Activated T-helper 17 cell treated with anti-CD3 and anti-CD28 coated beads, Interleukin-2, amount 50 U/mL, for 72 hours (primary cell): ENCODE results near the gene ROBO1. TPM values are rescaled to one million over a fixed set of nuclear protein-coding genes. Genes with fewer than 3 reads are reported as not detected.

ENCODE experiments used
- ATAC-seq: fragments of 150-1000 bp; cut with Tn5 transposase; replicated peaks from 2 replicates; pipeline ENCODE4 v1.10.0; 2021; ENCODE audit warnings: mild to moderate bottlenecking, moderate library complexity
- H3K27ac Mint-ChIP-seq: one replicate; pipeline ENCODE4 v1.8.0; 2022; ENCODE audit warnings: mixed read lengths
- H3K27me3 Mint-ChIP-seq: one replicate; pipeline ENCODE4 v1.8.0; 2022; ENCODE audit warnings: mixed read lengths
- H3K36me3 Mint-ChIP-seq: one replicate; pipeline ENCODE4 v1.8.0; 2022; ENCODE audit warnings: low read depth, mild to moderate bottlenecking, mixed read lengths
- H3K4me1 Mint-ChIP-seq: one replicate; pipeline ENCODE4 v1.8.0; 2022; ENCODE audit warnings: mixed read lengths
- H3K4me3 Mint-ChIP-seq: one replicate; pipeline ENCODE4 v1.8.0; 2022; ENCODE audit warnings: mild to moderate bottlenecking, mixed read lengths
- H3K9me3 Mint-ChIP-seq: one replicate; pipeline ENCODE4 v1.8.0; 2022; ENCODE audit warnings: mixed read lengths
- total RNA-seq, 2 donors: library from RNA; stranded (reverse); gene quantifications; one replicate each; pipeline ENCODE4 v1.2.3, GENCODE V29; 2022

The ROBO1 gene
- total RNA-seq, 2 donors from 2014 or later: not detected

DNA sequence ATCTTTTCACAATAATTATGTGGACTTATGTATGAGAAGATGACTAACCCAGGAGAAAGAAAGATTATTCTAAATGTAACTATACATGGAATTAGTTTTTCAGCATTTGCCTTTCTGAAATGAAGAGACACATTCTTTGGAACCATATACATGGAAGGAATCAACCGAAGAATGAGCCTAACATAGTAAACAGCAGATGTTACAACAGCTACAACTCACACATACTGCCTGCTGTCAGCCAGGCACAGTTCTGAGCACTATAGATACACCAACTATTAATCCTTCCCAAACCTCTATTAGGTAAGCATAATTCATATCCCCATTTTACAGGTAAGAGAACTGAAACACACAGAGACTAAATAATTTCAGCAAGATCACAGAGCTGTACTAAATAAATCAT, 840.0 kb downstream of the ROBO1 start:
- Mint-ChIP-seq H3K4me1 (no peaks in the 10 kb centered on the region), H3K27me3 (no peaks in the 10 kb centered on the region), H3K4me3 (no peak overlapping the region), H3K27ac (no peak overlapping the region), H3K9me3 (peaks cover 8% of the 10 kb centered on the region), H3K36me3 (no peaks in the 10 kb centered on the region)
- no peak for ATAC-seq

DNA sequence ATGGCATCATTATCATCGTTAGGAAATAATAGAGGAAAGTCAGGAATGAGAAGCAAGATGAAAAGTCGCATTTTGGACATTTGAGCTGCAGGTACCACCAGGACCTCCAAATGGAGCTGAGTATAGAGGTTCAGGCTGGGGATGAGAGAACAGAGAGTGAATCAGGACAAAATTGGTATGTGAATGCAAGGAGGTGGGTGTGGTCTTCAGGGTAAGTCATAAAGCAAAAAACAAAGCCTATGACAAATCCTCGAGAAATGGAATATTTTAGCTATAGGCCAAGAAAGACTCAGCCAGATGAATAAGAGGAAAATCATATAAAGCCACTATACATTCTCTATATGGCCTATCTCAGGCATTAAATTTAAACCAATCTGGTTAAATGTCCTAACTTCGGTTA, 841.3 kb downstream of the ROBO1 start:
- H3K4me3 Mint-ChIP-seq: no peak overlapping the region
- H3K9me3 Mint-ChIP-seq: peaks cover 8% of the 10 kb centered on the region
- H3K27me3 Mint-ChIP-seq: no peaks in the 10 kb centered on the region
- no peak for ATAC-seq
- no peaks in the 10 kb centered on the region for H3K36me3 Mint-ChIP-seq
- no peaks in the 10 kb centered on the region for H3K4me1 Mint-ChIP-seq
- no peak overlapping the region for H3K27ac Mint-ChIP-seq

DNA sequence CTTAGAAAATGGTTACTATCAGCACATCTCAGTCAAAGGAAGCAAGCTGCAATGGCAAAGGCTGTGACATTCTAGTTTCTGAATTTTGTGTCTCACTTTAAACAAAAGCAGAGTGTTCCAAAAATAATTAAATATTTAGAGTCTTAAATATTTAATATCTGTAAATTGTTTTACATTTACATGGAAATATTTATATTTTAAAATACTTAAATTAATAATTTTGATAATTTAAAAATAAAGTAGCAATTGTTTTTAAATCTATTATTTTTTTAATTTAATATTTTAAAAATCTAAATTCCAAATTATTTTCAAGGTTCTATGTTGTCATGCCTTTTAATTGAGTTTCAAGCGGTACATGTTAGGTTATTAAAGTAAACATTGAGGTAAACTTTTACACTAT, 843.1 kb downstream of the ROBO1 start:
- Mint-ChIP-seq H3K27me3 (no peaks in the 10 kb centered on the region), H3K9me3 (peaks cover 8% of the 10 kb centered on the region), H3K4me1 (no peaks in the 10 kb centered on the region), H3K36me3 (no peaks in the 10 kb centered on the region), H3K27ac (no peak overlapping the region), H3K4me3 (no peak overlapping the region)
- no peak for ATAC-seq

DNA sequence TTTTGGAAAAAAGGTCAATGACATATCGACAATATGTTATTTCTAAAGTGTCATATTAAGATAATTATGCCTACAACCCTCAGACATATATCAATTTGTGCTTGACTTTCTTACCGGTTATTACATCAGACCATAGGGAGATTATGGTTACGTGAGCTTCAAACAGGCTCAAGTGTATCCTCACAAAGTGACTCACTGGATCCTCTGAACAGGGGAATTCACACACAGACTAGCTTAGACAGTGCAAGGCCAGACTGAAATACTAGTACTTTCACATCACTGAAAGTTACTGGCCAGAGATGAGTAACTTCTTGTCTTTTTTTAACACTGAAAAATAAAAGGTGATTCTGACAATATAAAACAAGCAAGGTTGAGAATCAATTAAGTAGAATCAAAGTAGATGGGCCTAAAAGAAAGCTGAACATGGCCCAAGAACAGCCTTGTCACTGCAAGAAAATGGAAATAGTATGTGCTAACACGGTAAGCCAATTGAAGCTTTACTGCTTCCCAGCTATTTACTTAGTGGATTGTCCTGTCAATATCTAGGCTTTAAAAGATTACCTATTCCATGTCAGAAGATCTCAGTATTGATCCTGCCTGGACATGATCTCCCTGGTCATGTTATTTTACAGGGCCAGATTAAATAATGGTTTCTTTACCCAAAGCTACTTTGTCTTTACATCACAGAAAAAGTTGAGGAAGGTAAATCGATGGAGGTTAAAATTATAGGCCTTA, 848.6 kb downstream of the ROBO1 start:
- Mint-ChIP-seq H3K27me3 (no peaks in the 10 kb centered on the region), H3K9me3 (no peaks in the 10 kb centered on the region), H3K4me3 (no peak overlapping the region), H3K27ac (no peak overlapping the region), H3K4me1 (no peaks in the 10 kb centered on the region), H3K36me3 (no peaks in the 10 kb centered on the region)
- no peak for ATAC-seq

DNA sequence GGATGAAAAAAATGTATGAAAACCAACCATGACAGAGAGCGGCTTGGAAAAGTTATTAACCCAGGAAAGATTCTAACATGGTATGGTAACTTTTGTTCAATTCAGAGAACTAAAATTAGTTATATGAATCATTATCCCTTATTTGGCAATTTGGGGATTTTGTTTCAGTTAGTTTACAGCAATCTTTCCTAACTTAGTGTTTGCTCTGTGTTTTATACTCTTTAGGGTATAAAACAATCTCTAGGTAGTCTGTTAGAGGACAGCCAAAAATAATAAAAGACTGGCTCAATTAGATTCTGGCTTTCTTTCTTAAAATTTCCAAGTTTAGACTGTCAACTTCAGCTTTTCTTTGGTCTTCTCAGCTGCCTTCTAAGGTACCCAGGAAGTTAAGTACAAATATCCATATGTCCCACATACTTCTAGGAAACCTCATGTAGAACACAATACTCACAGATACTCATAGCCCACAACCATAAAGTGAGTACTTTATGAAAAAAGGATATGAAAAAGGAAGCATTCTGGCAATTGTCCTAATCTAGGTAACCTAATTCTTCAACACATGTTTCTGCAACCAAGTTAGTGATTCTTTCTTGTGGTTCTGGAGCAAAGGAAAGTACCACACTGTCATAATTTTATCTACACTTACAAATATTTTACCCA, 849.3 kb downstream of the ROBO1 start:
- H3K27me3 Mint-ChIP-seq: no peaks in the 10 kb centered on the region
- H3K4me1 Mint-ChIP-seq: no peaks in the 10 kb centered on the region
- no peak overlapping the region for H3K27ac Mint-ChIP-seq
- no peak overlapping the region for H3K4me3 Mint-ChIP-seq
- no peaks in the 10 kb centered on the region for H3K36me3 Mint-ChIP-seq
- ATAC-seq: no peak
- H3K9me3 Mint-ChIP-seq: no peaks in the 10 kb centered on the region

DNA sequence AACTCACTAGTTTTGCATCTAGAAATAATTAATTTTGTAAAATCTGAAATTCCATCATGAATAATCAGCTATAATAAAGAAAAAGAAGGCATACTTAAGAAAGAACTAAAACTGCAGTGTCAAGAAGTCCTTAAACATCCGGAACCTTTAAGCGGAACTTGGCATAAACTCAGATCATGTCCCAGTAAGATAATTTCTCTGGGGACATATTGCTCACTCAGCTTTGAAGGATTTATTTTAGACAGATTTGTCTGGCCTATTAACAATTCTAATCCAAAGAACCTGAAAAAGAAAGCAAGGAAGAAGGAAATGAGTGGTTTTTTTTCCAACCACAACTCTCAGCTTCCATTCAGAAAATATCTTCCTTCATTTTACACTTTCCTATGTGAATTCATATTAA, 850.3 kb downstream of the ROBO1 start:
- no peak for ATAC-seq
- H3K27me3 Mint-ChIP-seq: no peaks in the 10 kb centered on the region
- H3K9me3 Mint-ChIP-seq: no peaks in the 10 kb centered on the region

DNA sequence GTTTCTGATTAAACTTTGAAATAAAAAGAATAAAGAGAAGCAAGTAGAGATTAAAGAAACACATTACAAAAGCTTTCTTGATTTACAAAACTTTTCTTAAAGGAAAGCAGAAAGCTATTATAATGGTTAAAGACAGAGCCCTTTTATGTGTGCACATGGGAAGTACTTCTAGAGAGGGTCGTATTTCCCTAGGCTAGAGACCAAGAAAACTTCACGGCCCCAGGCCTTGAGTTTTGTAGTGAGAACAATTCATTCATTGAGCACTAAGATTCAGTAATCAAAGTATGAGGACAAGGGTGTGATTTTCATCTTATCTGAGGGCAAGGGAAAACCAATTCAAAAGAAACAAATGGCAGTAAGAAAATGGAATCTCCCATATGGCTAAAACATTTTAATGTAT, 854.1 kb downstream of the ROBO1 start:
- H3K36me3 Mint-ChIP-seq: no peaks in the 10 kb centered on the region
- ATAC-seq: no peak
- no peaks in the 10 kb centered on the region for H3K27me3 Mint-ChIP-seq
- no peaks in the 10 kb centered on the region for H3K9me3 Mint-ChIP-seq
- H3K27ac Mint-ChIP-seq: no peak overlapping the region
- H3K4me1 Mint-ChIP-seq: no peaks in the 10 kb centered on the region
- no peak overlapping the region for H3K4me3 Mint-ChIP-seq

More for the DNA sequence above, 850.3 kb downstream of the ROBO1 start:
- no peaks in the 10 kb centered on the region for H3K4me1 Mint-ChIP-seq
- H3K36me3 Mint-ChIP-seq: no peaks in the 10 kb centered on the region
- H3K27ac Mint-ChIP-seq: no peak overlapping the region
- H3K4me3 Mint-ChIP-seq: no peak overlapping the region

DNA sequence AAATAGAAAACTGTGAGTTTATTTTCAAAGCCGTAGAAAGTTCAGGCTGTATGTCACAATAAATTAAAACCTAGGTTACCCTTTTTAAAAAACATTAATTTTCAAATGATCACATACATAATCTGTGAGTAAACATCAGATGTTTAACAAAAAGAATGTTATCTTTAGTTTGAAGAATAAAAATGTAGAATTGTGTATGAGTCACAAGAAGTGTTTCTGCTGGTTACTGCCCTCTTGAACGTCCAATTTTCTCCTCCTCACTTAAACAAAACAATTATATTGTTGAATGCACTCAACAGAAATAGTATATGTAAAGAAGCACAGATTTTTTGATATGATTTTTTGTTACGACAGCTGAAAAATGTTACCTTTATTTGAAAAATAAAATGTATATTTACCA, 855.1 kb downstream of the ROBO1 start:
- Mint-ChIP-seq H3K36me3 (no peaks in the 10 kb centered on the region), H3K27ac (no peak overlapping the region), H3K4me3 (no peak overlapping the region), H3K4me1 (no peaks in the 10 kb centered on the region), H3K9me3 (no peaks in the 10 kb centered on the region), H3K27me3 (no peaks in the 10 kb centered on the region)
- no peak for ATAC-seq

DNA sequence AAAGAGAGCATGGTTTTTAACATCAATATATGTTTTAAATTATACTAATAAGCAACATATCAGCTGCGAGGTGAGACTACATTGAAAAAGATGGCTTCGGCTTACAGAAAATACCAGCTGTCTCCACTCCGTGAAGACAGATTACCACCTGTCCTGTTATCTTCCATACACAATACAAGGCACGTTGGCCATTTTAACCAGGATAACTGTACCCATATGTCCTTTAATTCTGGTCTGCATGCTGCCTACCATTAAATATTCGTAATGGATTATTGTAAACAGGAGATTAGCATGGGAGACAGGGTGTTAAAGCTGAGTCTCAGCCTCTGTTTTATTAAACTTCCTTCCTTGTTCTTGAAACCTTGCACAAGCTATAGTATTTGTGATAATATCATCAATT, 855.5 kb downstream of the ROBO1 start:
- no peaks in the 10 kb centered on the region for H3K4me1 Mint-ChIP-seq
- no peak overlapping the region for H3K27ac Mint-ChIP-seq
- H3K27me3 Mint-ChIP-seq: no peaks in the 10 kb centered on the region
- H3K4me3 Mint-ChIP-seq: no peak overlapping the region
- H3K36me3 Mint-ChIP-seq: no peaks in the 10 kb centered on the region
- H3K9me3 Mint-ChIP-seq: no peaks in the 10 kb centered on the region
- ATAC-seq: no peak

DNA sequence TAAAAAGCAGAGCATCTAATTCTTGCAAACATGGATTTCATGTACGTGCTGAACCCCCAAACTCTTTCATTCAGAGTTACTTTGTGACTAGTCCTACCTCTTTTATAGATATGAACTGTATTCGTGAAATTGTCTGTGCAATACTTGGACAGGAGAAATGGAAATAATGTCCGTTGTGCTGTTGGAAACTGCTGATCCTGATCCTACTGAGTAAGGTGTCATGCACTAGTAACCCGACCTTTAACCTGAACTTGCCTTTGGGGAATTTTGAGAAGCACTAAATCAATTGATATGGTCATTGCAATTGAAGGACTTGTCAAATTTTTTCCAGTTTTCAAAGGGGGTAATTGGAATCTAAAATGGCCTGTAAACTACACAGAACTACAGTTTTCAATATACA, 856.4 kb downstream of the ROBO1 start:
- no peaks in the 10 kb centered on the region for H3K27me3 Mint-ChIP-seq
- H3K4me3 Mint-ChIP-seq: no peak overlapping the region
- H3K9me3 Mint-ChIP-seq: peaks cover 5% of the 10 kb centered on the region
- H3K27ac Mint-ChIP-seq: no peak overlapping the region
- H3K4me1 Mint-ChIP-seq: no peaks in the 10 kb centered on the region
- H3K36me3 Mint-ChIP-seq: no peaks in the 10 kb centered on the region
- ATAC-seq: no peak

DNA sequence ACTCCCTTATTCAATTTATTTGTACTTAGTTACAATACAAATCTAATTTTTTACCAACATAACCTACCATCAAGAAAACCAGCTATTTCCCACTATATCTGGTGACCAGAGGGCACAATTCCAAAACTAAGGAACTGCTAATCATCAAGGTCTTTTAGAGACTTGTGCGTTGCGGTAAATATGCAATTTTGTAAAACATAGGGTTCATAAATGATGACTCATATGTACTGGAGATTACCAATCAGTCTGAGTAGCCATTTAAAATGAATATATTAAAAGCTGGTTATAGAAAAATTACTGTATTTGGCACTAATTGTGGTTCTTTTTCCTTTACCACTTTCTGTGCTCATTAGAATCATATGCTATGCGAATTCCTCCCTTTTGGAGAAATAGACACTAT, 859.6 kb downstream of the ROBO1 start:
- no peak overlapping the region for H3K27ac Mint-ChIP-seq
- no peaks in the 10 kb centered on the region for H3K27me3 Mint-ChIP-seq
- no peaks in the 10 kb centered on the region for H3K36me3 Mint-ChIP-seq
- no peak overlapping the region for H3K4me3 Mint-ChIP-seq
- H3K4me1 Mint-ChIP-seq: no peaks in the 10 kb centered on the region
- no peak for ATAC-seq
- H3K9me3 Mint-ChIP-seq: peaks cover 5% of the 10 kb centered on the region

DNA sequence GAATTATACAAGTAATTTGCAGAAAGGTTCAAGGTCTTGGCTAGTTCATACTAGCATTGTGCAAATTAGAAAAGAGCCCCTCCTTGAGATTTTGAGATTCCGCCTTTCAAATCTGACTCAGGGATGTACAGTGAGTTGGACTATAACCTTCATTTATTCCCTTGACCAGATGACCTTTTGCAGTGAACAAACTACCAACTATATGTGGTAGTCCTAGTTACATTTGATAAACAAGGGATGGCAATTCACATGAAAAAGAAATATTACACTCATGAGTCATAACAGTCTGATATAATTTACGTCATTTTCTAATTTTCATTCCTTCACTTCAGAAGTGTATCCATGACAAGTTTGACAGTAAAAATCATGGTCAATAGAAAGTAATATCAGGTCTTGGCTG, 860.4 kb downstream of the ROBO1 start:
- Mint-ChIP-seq H3K27ac (no peak overlapping the region), H3K4me1 (no peaks in the 10 kb centered on the region), H3K36me3 (no peaks in the 10 kb centered on the region), H3K27me3 (no peaks in the 10 kb centered on the region), H3K4me3 (no peak overlapping the region), H3K9me3 (peaks cover 5% of the 10 kb centered on the region)
- ATAC-seq: no peak

DNA sequence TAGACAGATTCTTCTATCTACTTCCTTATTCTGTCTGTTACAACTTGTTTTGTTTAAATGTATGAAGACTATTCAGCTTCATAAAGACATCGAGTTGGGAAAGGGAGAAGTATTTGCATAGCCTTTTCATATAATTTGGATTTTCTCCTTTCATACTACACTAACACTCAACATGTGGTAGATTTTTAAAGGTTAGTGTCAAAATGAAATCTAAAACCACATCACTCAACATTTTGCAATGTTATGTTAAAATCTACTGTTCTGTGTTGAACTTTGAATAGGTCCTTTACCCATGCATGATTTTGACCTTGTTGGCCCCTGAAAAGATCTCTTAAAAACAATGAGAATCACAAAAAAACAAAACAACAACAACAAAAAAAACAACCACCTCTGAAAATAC, 860.9 kb downstream of the ROBO1 start:
- Mint-ChIP-seq H3K27me3 (no peaks in the 10 kb centered on the region), H3K36me3 (no peaks in the 10 kb centered on the region), H3K4me3 (no peak overlapping the region), H3K4me1 (no peaks in the 10 kb centered on the region), H3K9me3 (peaks cover 5% of the 10 kb centered on the region), H3K27ac (no peak overlapping the region)
- no peak for ATAC-seq

DNA sequence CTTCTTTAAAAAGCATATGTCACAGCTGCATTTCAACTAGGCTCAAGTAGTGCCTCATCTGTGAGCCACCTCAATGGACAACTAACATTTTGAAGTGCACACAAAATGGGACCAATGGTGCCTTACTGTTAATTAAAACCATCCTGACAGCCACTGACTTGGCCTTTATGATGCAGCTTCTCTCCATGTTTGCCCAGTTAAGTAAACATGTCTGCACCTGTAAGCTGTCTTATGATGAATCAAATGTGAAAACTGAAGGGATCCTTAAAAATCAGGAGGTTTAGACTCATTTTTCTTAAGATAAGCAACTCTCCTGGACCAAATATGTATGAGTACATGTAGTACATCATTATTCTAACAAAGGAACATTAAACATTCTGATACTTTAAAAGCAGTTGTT, 861.6 kb downstream of the ROBO1 start:
- H3K4me1 Mint-ChIP-seq: no peaks in the 10 kb centered on the region
- no peak for ATAC-seq

DNA sequence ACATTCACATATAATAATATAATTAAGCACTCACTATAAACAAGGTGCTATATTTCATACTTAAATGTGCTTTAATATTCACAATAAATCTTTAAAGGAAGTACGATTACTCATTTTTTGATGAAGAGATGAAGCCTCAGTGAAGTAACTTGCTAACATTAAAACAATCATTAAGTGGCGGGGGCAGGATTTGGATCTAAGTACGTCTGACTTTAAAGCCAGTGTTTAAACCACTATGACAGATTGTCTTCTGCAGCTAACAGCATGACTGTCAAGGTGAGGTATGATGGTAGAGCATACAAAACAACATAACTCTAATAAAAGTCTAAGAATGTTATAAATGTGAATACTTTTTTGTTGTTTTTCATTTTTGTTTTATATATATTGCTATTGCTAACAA, 862.1 kb downstream of the ROBO1 start:
- Mint-ChIP-seq H3K36me3 (no peaks in the 10 kb centered on the region), H3K4me3 (no peak overlapping the region), H3K4me1 (no peaks in the 10 kb centered on the region), H3K27ac (no peak overlapping the region), H3K27me3 (no peaks in the 10 kb centered on the region), H3K9me3 (peaks cover 5% of the 10 kb centered on the region)
- no peak for ATAC-seq

More for the DNA sequence above, 861.6 kb downstream of the ROBO1 start:
- H3K36me3 Mint-ChIP-seq: no peaks in the 10 kb centered on the region
- no peaks in the 10 kb centered on the region for H3K27me3 Mint-ChIP-seq
- H3K9me3 Mint-ChIP-seq: peaks cover 5% of the 10 kb centered on the region
- H3K27ac Mint-ChIP-seq: no peak overlapping the region
- no peak overlapping the region for H3K4me3 Mint-ChIP-seq
